Large intestine (tissue), 3 donors: ENCODE data around the gene RASGRF2. TPM values are rescaled to one million over a fixed set of nuclear protein-coding genes. Genes with fewer than 3 reads are reported as not detected.
A peak's percentile ranks its signal among the peaks of the same experiment; 100 is the strongest.

ENCODE experiments used
- DNase-seq, 2 donors: peaks; one replicate each; pipeline versions ENCODE4 v3.0.0 to v3.0.0-alpha.2; 2013
- H3K27ac ChIP-seq: one replicate; pipeline ENCODE4 v1.5.1; 2013; ENCODE audit warnings: low read length
- H3K27me3 ChIP-seq: 2 replicates; pipeline ENCODE4 v1.6.1; 2013; ENCODE audit warnings: low read length; ENCODE audit not compliant: control insufficient read depth, insufficient read depth
- H3K36me3 ChIP-seq: 2 replicates; pipeline ENCODE4 v1.6.1; 2013; ENCODE audit warnings: low read length; ENCODE audit not compliant: control insufficient read depth, insufficient read depth
- H3K4me1 ChIP-seq: one replicate; pipeline ENCODE4 v1.6.1; 2013; ENCODE audit warnings: low read length; ENCODE audit not compliant: control insufficient read depth, insufficient read depth
- H3K4me3 ChIP-seq: one replicate; pipeline ENCODE4 v1.5.1; 2013; ENCODE audit warnings: low read length
- H3K9me3 ChIP-seq: one replicate; pipeline ENCODE4 v1.6.1; 2013; ENCODE audit warnings: mild to moderate bottlenecking, low read depth, low read length, moderate library complexity; ENCODE audit not compliant: control insufficient read depth
- WGBS: methylation state at CpG from one replicate; pipeline ENCODE4 v1.1.5; 2013; ENCODE audit warnings: low lambda C conversion rate; ENCODE audit not compliant: insufficient coverage; 5-methylcytosine and 5-hydroxymethylcytosine counted together
- polyA plus RNA-seq: library from polyadenylated mRNA; unstranded; fragments of 120-200 nt; gene quantifications from one replicate; pipeline ENCODE4 v1.2.1, GENCODE V29; 2013

Gene RASGRF2
- polyA plus RNA-seq, 1 donor = 3.1 TPM

- H3K9me3 ChIP-seq = no peaks in the 10 kb centered on the region
- no peaks in the 10 kb centered on the region for H3K27me3 ChIP-seq
- WGBS = no CpG with 5 or more reads among the region's 1 CpG
- H3K27ac ChIP-seq = no peak overlapping the region
- H3K4me3 ChIP-seq = no peak overlapping the region
- DNase-seq = no peak
- H3K4me1 ChIP-seq = no peaks in the 10 kb centered on the region
- H3K36me3 ChIP-seq = no peaks in the 10 kb centered on the region
Measured at GRCh38 chr5:80941496-80941895, 18.7 kb upstream of the RASGRF2 start.

- DNase-seq = no peak
- Histone ChIP-seq H3K27me3 (peaks cover 3% of the 10 kb centered on the region), H3K4me1 (no peaks in the 10 kb centered on the region), H3K4me3 (no peak overlapping the region), H3K36me3 (no peaks in the 10 kb centered on the region), H3K9me3 (no peaks in the 10 kb centered on the region), H3K27ac (no peak overlapping the region)
- WGBS = 100% methylated on average over 1 of the region's 5 CpGs
Measured at GRCh38 chr5:80951366-80951765, 8.8 kb upstream of the RASGRF2 start.

GRCh38 chr5:80953587-80953986 is 6.6 kb upstream of the RASGRF2 start:
- 91% methylated on average over 3 of the region's 5 CpGs for WGBS
- no peak for DNase-seq
- Histone ChIP-seq H3K27me3 (peaks cover 15% of the 10 kb centered on the region), H3K36me3 (no peaks in the 10 kb centered on the region), H3K4me1 (no peaks in the 10 kb centered on the region), H3K9me3 (no peaks in the 10 kb centered on the region), H3K4me3 (no peak overlapping the region), H3K27ac (no peak overlapping the region)

GRCh38 chr5:80955082-80955590 is 5.0 kb upstream of the RASGRF2 start:
- WGBS = no CpG with 5 or more reads among the region's 2 CpGs
- H3K4me3 ChIP-seq = no peak overlapping the region
- H3K36me3 ChIP-seq = no peaks in the 10 kb centered on the region
- H3K27ac ChIP-seq = no peak overlapping the region
- no peak for DNase-seq
- H3K27me3 ChIP-seq = peaks cover 26% of the 10 kb centered on the region
- H3K4me1 ChIP-seq = no peaks in the 10 kb centered on the region
- H3K9me3 ChIP-seq = no peaks in the 10 kb centered on the region

GRCh38 chr5:80956272-80956671 is 3.9 kb upstream of the RASGRF2 start:
- Histone ChIP-seq H3K4me3 (no peak overlapping the region), H3K36me3 (no peaks in the 10 kb centered on the region), H3K27ac (no peak overlapping the region), H3K4me1 (no peaks in the 10 kb centered on the region), H3K27me3 (peaks cover 33% of the 10 kb centered on the region), H3K9me3 (no peaks in the 10 kb centered on the region)
- DNase-seq = no peak
- WGBS = no CpG with 5 or more reads among the region's 7 CpGs

GRCh38 chr5:80957031-80957761 is 3.0 kb upstream of the RASGRF2 start:
- Histone ChIP-seq H3K27me3 (peaks cover 39% of the 10 kb centered on the region), H3K36me3 (no peaks in the 10 kb centered on the region), H3K4me1 (no peaks in the 10 kb centered on the region), H3K9me3 (no peaks in the 10 kb centered on the region), H3K27ac (no peak overlapping the region), H3K4me3 (no peak overlapping the region)
- no CpG with 5 or more reads among the region's 6 CpGs for WGBS
- no peak for DNase-seq

- peaks cover 43% of the 10 kb centered on the region for H3K27me3 ChIP-seq
- no peaks in the 10 kb centered on the region for H3K9me3 ChIP-seq
- no peaks in the 10 kb centered on the region for H3K4me1 ChIP-seq
- 90% methylated on average over 3 of the region's 4 CpGs for WGBS
- no peaks in the 10 kb centered on the region for H3K36me3 ChIP-seq
- H3K4me3 ChIP-seq = no peak overlapping the region
- no peak overlapping the region for H3K27ac ChIP-seq
- no peak for DNase-seq
Measured at GRCh38 chr5:80958616-80959015, 1.5 kb upstream of the RASGRF2 start.

- Histone ChIP-seq H3K36me3 (no peaks in the 10 kb centered on the region), H3K4me3 (no peak overlapping the region), H3K9me3 (no peaks in the 10 kb centered on the region), H3K4me1 (no peaks in the 10 kb centered on the region), H3K27ac (no peak overlapping the region), H3K27me3 (peaks cover 43% of the 10 kb centered on the region)
- no peak for DNase-seq
- WGBS = 83% methylated on average over 1 of the region's 8 CpGs
Measured at GRCh38 chr5:80959138-80959537, 1.0 kb upstream of the RASGRF2 start.

GRCh38 chr5:80960531-80961375 is 590 bp downstream of the RASGRF2 start:
- Histone ChIP-seq H3K4me3 (peak overlapping the region; percentile 40), H3K9me3 (no peaks in the 10 kb centered on the region), H3K36me3 (no peaks in the 10 kb centered on the region), H3K27ac (no peak overlapping the region), H3K4me1 (no peaks in the 10 kb centered on the region), H3K27me3 (peaks cover 40% of the 10 kb centered on the region)
- no CpG with 5 or more reads among the region's 84 CpGs for WGBS
- DNase-seq = peak in 1 of 2 donors; percentile 66

- Histone ChIP-seq H3K4me3 (peak overlapping the region; percentile 40), H3K27me3 (peaks cover 38% of the 10 kb centered on the region), H3K36me3 (no peaks in the 10 kb centered on the region), H3K27ac (no peak overlapping the region), H3K9me3 (no peaks in the 10 kb centered on the region), H3K4me1 (no peaks in the 10 kb centered on the region)
- WGBS = 18% methylated on average over 6 of the region's 18 CpGs
- DNase-seq = peak in 1 of 2 donors; percentile 59
Measured at GRCh38 chr5:80961376-80962281, 1.5 kb downstream of the RASGRF2 start.
